ENCODE data around the gene EDN1.

DNA sequence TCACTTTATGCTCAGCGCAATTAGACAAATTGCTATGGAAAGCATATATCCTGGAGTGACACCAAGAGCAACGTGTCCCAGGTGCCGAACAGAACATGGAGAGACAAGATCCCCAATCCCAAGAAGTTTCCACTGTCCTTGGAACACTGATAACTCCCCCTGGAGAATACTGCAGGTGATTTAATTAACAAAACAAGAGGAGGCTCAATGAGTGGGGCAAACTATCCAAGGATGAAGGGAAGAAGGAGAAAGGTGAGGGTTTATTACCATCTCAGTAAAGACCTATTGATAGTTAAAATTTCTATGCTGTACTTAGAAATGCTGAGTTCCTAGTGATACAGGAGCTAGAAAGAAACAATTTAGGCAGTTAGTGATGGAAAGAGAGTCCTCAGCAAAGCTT is 35.7 kb downstream of the EDN1 start:
- TF ChIP-seq, protein P1, sequence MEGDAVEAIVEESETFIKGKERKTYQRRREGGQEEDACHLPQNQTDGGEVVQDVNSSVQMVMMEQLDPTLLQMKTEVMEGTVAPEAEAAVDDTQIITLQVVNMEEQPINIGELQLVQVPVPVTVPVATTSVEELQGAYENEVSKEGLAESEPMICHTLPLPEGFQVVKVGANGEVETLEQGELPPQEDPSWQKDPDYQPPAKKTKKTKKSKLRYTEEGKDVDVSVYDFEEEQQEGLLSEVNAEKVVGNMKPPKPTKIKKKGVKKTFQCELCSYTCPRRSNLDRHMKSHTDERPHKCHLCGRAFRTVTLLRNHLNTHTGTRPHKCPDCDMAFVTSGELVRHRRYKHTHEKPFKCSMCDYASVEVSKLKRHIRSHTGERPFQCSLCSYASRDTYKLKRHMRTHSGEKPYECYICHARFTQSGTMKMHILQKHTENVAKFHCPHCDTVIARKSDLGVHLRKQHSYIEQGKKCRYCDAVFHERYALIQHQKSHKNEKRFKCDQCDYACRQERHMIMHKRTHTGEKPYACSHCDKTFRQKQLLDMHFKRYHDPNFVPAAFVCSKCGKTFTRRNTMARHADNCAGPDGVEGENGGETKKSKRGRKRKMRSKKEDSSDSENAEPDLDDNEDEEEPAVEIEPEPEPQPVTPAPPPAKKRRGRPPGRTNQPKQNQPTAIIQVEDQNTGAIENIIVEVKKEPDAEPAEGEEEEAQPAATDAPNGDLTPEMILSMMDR (IDR thresholded peaks at IDR 0.05), result no peak
- no peak for TF ChIP-seq POLR2A (IDR thresholded peaks at IDR 0.05)
